HepG2 (cell line): ENCODE results near the gene SEMA6B. TPM values are rescaled to one million over a fixed set of nuclear protein-coding genes. Genes with fewer than 3 reads are reported as not detected.

Experiments used
- ARNT2 ChIP-seq: sonication (generic); formaldehyde crosslinking; IDR thresholded peaks from 2 replicates; pipeline ENCODE4 v1.8.0; 2022; ENCODE audit warnings: mild to moderate bottlenecking, low read depth, missing genetic modification reagents, moderate library complexity
- CENPT ChIP-seq: sonication (generic); formaldehyde crosslinking; IDR thresholded peaks from 2 replicates; pipeline ENCODE4 v1.8.0; 2022; ENCODE audit warnings: low read depth, mild to moderate bottlenecking, moderate library complexity, missing genetic modification reagents
- GFI1 ChIP-seq: sonication (generic); formaldehyde crosslinking; IDR thresholded peaks from 2 replicates; pipeline ENCODE4 v1.5.0; 2020; ENCODE audit warnings: missing genetic modification reagents, mild to moderate bottlenecking, borderline replicate concordance
- NPAS2 ChIP-seq: sonication (generic); formaldehyde crosslinking; IDR thresholded peaks from 2 replicates; pipeline ENCODE4 v1.8.0; 2022; ENCODE audit warnings: mild to moderate bottlenecking, missing genetic modification reagents, borderline replicate concordance
- PAF1 ChIP-seq: IDR thresholded peaks from 2 replicates; pipeline ENCODE4 v1.6.1; 2016; ENCODE audit warnings: missing genetic modification reagents, missing compliant biosample characterization
- PBX2 ChIP-seq: IDR thresholded peaks from 2 replicates; pipeline ENCODE4 v1.6.1; 2016; ENCODE audit warnings: control low read depth
- PHF20 ChIP-seq: sonication (generic); formaldehyde crosslinking; IDR thresholded peaks from 2 replicates; pipeline ENCODE4 v1.5.0; 2020; ENCODE audit warnings: mild to moderate bottlenecking, missing genetic modification reagents
- REXO4 ChIP-seq: sonication (generic); formaldehyde crosslinking; IDR thresholded peaks from 2 replicates; pipeline ENCODE4 v1.8.0; 2022; ENCODE audit warnings: missing genetic modification reagents, mild to moderate bottlenecking, borderline replicate concordance
- SAP130 ChIP-seq: IDR thresholded peaks from 2 replicates; pipeline ENCODE4 v1.6.1; 2016; ENCODE audit warnings: low read depth
- SMAD1 ChIP-seq: sonication (generic); formaldehyde crosslinking; IDR thresholded peaks from 2 replicates; pipeline ENCODE4 v1.4.0; 2020; ENCODE audit warnings: missing genetic modification reagents, low read depth, mild to moderate bottlenecking, borderline replicate concordance
- SRSF1 ChIP-seq: fragments of 200-400 bp; formaldehyde crosslinking; optimal IDR thresholded peaks from 2 replicates; pipeline ENCODE3; 2017; ENCODE audit warnings: mild to moderate bottlenecking, low read depth, low read length, moderate library complexity
- ZBTB7A ChIP-seq: sonication (generic); formaldehyde crosslinking; IDR thresholded peaks from 2 replicates; pipeline ENCODE4 v1.8.0; 2022; ENCODE audit warnings: mild to moderate bottlenecking, missing genetic modification reagents
- ZEB1 ChIP-seq: IDR thresholded peaks from 2 replicates; pipeline ENCODE4 v1.6.1; 2012; ENCODE audit warnings: mild to moderate bottlenecking, low read depth, inconsistent platforms; ENCODE audit not compliant: insufficient replicate concordance
- ZFYVE20 ChIP-seq: sonication (generic); formaldehyde crosslinking; IDR thresholded peaks from 2 replicates; pipeline ENCODE4 v1.8.0; 2023; ENCODE audit warnings: low read depth, mild to moderate bottlenecking, moderate library complexity, missing genetic modification reagents, borderline replicate concordance
- ZNF101 ChIP-seq: sonication (generic); formaldehyde crosslinking; IDR thresholded peaks from 2 replicates; pipeline ENCODE4 v1.4.0; 2020; ENCODE audit warnings: mild to moderate bottlenecking, low read depth, missing genetic modification reagents, borderline replicate concordance
- ZNF318 ChIP-seq: sonication (generic); formaldehyde crosslinking; IDR thresholded peaks from 2 replicates; pipeline ENCODE4 v1.4.0; 2020; ENCODE audit warnings: mild to moderate bottlenecking, missing genetic modification reagents
- ZNF607 ChIP-seq: sonication (generic); formaldehyde crosslinking; IDR thresholded peaks from 2 replicates; pipeline ENCODE4 v1.5.1; 2020; ENCODE audit warnings: missing genetic modification reagents, mild to moderate bottlenecking, borderline replicate concordance
- ZNF776 ChIP-seq: sonication (generic); formaldehyde crosslinking; IDR thresholded peaks from 2 replicates; pipeline ENCODE4 v1.4.0; 2020; ENCODE audit warnings: mild to moderate bottlenecking, missing genetic modification reagents
- polyA plus RNA-seq, 8 experiments: library from polyadenylated mRNA; depleted of rRNA in 3 of 8; stranded (reverse) in 7 of 8; unstranded in 1 of 8; fragments of >200 nt; fragmentation: Illumina TruSeq in 4 of 8; extraction: Trizol in 4 of 8; gene quantifications; 2 replicates each; pipeline versions ENCODE4 v1.2.1 to v1.2.3, GENCODE V29; 2011 to 2016; ENCODE audit warnings: low read depth in 4 of 8, missing spikeins in 1 of 8, mixed read lengths in 1 of 8; ENCODE audit not compliant: insufficient read depth in 1 of 8
- total RNA-seq, 5 experiments: library from RNA; depleted of rRNA; stranded (reverse); fragments of >200 nt; fragmentation: Illumina TruSeq; extraction: Trizol; gene quantifications; 2 replicates each; pipeline ENCODE4 v1.2.3, GENCODE V29; 2016; ENCODE audit warnings: low read depth in 1 of 5

The SEMA6B gene
- total and polyA plus RNA-seq, 2 of the 13 experiments (the other 11 are each of a cell fraction or from before 2014, with no cell fraction given): 45.5 to 67.1 TPM

GRCh38 chr19:4582980-4583842 is 23.7 kb upstream of the SEMA6B start (continued):
- TF ChIP-seq ZNF318 (CRISPR knock-in tag) (no peak), NPAS2 (CRISPR knock-in tag) (no peak), PAF1 (CRISPR knock-in tag) (no peak), ARNT2 (no peak; the same call in 1 of the 2 replicates), ZEB1 (no peak), ZNF776 (CRISPR knock-in tag) (no peak), ZNF101 (CRISPR knock-in tag) (no peak), ZNF607 (CRISPR knock-in tag) (no peak), PBX2 (CRISPR knock-in tag) (no peak), SMAD1 (CRISPR knock-in tag) (peak; percentile 65; the same call in 1 of the 2 replicates), REXO4 (CRISPR knock-in tag) (no peak), CENPT (CRISPR knock-in tag) (0 out of 2 replicates have a peak, but pooled peaks have one; percentile 50), SRSF1 (peak; percentile 84), PHF20 (CRISPR knock-in tag) (no peak; the same call in 1 of the 2 replicates), ZFYVE20 (no peak), ZBTB7A (CRISPR knock-in tag) (peak; percentile 36; the same call in 1 of the 2 replicates), SAP130 (CRISPR knock-in tag) (peak; percentile 64; the same call in 1 of the 2 replicates), GFI1 (CRISPR knock-in tag) (peak; percentile 2; the same call in 1 of the 2 replicates)
